Measurements from ENCODE around the gene ZNF175.
A peak's percentile ranks its signal among the peaks of the same experiment; 100 is the strongest.

ZNF175 gene

DNA sequence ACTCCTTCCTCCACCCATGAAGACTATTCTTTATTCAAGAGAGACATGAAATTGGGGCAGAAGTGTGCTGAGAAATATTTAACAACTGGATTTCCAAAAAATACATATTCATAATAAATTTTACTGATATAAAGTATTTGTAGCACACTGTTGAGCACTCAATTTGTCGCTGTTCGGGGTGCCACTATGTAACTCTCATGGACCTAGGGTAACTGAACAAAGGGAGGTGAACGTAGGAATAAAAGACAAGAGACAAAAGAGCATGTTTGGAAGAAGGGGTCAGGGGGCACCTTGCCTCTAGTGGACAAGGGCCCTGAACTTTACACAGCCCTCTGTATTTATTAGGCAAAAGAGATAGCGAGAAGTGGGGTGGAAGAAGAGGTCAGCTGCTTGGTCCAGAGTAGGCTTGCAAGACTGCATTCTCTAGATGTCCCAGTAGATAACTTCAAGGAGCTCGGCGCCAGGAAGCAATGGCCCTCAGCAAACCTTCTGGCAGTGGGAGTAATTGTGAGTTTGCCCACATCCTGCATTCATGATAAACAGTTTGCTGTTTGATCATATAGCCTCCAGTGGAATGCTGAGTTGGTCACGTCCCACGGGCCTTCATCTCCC is 4.5 kb upstream of the ZNF175 start:
- peaks cover 38% of the 10 kb centered on the region for H3K4me1 Mint-ChIP-seq
- H3K4me3 Mint-ChIP-seq = no peak overlapping the region
- H3K36me3 Mint-ChIP-seq = no peaks in the 10 kb centered on the region
- H3K27ac Mint-ChIP-seq = no peak overlapping the region
- no peak for ATAC-seq
- H3K27me3 Mint-ChIP-seq = no peaks in the 10 kb centered on the region
- H3K9me3 Mint-ChIP-seq = no peaks in the 10 kb centered on the region

DNA sequence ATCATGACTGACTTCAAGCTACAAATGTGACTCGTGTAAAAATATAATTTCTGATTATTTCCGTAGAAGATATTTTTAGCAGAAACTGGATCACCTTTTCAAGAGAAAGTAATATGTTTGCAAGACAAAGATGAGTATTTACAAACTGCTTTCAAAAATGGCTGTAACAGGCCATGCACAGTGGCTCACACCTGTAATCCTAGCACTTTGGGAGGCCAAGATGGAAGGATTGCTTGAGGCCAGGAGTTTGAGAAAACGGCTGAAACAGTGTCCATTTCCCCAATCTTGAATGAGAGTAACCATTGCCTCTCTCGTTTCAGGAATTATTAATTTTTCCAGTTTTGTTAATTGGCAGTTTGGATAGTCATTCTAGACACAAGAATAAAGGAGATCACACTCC is 3.5 kb upstream of the ZNF175 start:
- H3K27ac Mint-ChIP-seq = no peak overlapping the region
- no peaks in the 10 kb centered on the region for H3K27me3 Mint-ChIP-seq
- no peak overlapping the region for H3K4me3 Mint-ChIP-seq
- H3K9me3 Mint-ChIP-seq = no peaks in the 10 kb centered on the region
- no peaks in the 10 kb centered on the region for H3K36me3 Mint-ChIP-seq
- H3K4me1 Mint-ChIP-seq = peaks cover 48% of the 10 kb centered on the region
- no peak for ATAC-seq

DNA sequence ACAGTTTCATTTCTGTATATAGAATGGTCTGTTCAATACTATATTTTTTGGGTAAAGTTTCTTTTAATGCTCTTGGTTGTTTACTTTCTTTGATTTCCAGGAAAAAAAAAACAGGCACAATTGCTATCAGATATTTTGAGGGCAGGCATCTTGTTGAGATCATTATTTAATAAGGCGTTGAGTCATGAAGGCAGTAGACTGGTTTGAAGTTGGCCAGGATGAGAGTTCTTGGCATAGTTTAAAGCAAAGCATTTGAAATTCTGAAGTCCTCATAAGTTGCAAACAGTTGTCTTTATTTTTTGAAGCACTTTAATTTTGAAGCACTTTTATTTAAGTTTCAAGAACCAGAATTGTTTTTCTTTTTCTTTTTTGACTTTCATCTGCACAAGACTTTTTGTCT is 2.6 kb upstream of the ZNF175 start:
- H3K27ac Mint-ChIP-seq = no peak overlapping the region
- H3K4me3 Mint-ChIP-seq = no peak overlapping the region
- H3K4me1 Mint-ChIP-seq = peaks cover 54% of the 10 kb centered on the region
- no peaks in the 10 kb centered on the region for H3K27me3 Mint-ChIP-seq
- peaks cover 4% of the 10 kb centered on the region for H3K36me3 Mint-ChIP-seq
- H3K9me3 Mint-ChIP-seq = no peaks in the 10 kb centered on the region
- no peak for ATAC-seq

DNA sequence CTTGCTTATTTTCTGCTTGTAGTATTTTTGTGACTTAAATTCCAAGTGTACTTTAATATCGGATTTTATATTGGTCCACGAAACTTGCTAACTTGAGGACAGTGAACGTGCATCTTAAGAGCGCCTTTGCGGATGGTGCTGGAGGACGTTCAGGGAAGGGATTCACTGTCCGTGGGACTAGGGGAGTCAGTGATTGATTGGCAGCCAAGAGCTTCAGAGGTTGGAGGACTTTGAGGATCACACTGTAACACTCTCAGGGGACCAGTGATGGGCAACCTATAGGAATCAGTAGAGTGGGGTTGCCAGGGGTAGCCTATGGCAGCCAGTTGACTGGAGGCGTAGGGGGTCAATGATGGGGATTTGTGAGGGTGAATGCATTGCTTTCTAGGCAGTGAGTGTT is 516 bp downstream of the ZNF175 start:
- peak overlapping the region; percentile 87 for H3K27ac Mint-ChIP-seq
- no peaks in the 10 kb centered on the region for H3K9me3 Mint-ChIP-seq
- H3K27me3 Mint-ChIP-seq = no peaks in the 10 kb centered on the region
- H3K4me1 Mint-ChIP-seq = peaks cover 34% of the 10 kb centered on the region
- peaks cover 16% of the 10 kb centered on the region for H3K36me3 Mint-ChIP-seq
- H3K4me3 Mint-ChIP-seq = peak overlapping the region; percentile 99
- ATAC-seq = no peak

DNA sequence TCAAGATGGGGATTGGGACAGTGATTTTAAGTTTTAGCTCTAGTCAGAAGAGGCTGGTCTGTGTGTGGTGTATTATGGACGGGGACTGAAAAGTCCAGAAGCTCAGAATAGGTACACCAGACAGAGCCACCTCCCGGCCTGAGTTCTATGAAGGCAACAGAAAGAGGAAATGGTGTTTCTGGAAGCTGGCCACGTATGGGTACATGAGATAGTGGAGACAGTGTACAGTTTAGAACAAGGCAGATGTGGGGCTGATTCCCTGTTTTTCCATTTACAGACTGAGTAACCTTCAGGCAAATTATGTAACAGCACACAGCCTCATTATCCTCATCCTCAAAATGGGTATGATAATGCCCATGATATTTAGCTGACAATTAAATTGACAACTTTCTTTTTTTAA is 1.3 kb downstream of the ZNF175 start:
- peak; percentile 58 for ATAC-seq
- H3K27ac Mint-ChIP-seq = peak overlapping the region; percentile 87

DNA sequence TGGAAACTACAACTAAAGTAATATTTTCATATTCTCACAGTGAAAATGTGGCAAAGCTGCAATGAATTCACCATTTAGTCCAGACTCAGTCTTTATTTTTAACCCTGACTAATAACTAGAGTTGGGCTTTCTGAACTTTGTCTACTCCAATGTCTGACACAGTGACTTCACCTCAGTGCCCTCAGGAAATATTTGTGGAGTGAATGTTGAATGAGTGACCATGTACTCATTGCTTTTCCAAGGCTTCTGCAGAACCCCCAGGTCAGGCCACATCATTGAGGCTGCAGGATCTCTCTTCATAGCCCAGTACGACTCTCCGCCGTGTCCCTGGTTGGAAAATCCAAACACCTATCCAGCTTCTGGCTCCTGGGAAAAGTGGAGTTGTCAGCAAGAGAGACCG is 1.8 kb downstream of the ZNF175 start:
- H3K4me1 Mint-ChIP-seq = peaks cover 42% of the 10 kb centered on the region
- H3K36me3 Mint-ChIP-seq = peaks cover 29% of the 10 kb centered on the region
- H3K27ac Mint-ChIP-seq = no peak overlapping the region
- H3K27me3 Mint-ChIP-seq = no peaks in the 10 kb centered on the region
- H3K4me3 Mint-ChIP-seq = no peak overlapping the region
- H3K9me3 Mint-ChIP-seq = no peaks in the 10 kb centered on the region
- no peak for ATAC-seq

More for the DNA sequence above, 1.3 kb downstream of the ZNF175 start:
- peak overlapping the region; percentile 99 for H3K4me3 Mint-ChIP-seq
- peaks cover 42% of the 10 kb centered on the region for H3K4me1 Mint-ChIP-seq
- H3K27me3 Mint-ChIP-seq = no peaks in the 10 kb centered on the region
- peaks cover 24% of the 10 kb centered on the region for H3K36me3 Mint-ChIP-seq
- no peaks in the 10 kb centered on the region for H3K9me3 Mint-ChIP-seq

DNA sequence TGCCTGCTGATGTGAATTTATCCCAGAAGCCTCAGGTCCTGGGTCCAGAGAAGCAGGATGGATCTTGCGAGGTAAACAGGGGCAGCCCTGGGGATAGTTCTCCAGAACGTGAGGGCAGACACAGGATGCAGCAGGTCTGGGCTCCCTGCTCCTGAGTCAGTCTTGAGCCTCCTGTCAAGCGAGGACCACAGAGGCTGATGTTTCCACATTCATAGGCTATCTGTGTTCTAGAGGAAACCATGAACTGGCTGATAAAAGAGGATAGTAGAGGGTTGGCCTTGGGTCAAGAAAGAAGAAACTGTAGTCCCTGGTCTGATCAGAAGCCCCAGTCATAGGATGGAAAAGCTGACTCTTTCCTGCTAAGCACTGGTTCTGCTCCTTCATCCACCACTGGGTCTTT is 2.2 kb downstream of the ZNF175 start:
- peaks cover 33% of the 10 kb centered on the region for H3K36me3 Mint-ChIP-seq
- no peaks in the 10 kb centered on the region for H3K27me3 Mint-ChIP-seq
- peaks cover 42% of the 10 kb centered on the region for H3K4me1 Mint-ChIP-seq
- no peak overlapping the region for H3K4me3 Mint-ChIP-seq
- no peak for ATAC-seq
- H3K27ac Mint-ChIP-seq = no peak overlapping the region
- no peaks in the 10 kb centered on the region for H3K9me3 Mint-ChIP-seq

DNA sequence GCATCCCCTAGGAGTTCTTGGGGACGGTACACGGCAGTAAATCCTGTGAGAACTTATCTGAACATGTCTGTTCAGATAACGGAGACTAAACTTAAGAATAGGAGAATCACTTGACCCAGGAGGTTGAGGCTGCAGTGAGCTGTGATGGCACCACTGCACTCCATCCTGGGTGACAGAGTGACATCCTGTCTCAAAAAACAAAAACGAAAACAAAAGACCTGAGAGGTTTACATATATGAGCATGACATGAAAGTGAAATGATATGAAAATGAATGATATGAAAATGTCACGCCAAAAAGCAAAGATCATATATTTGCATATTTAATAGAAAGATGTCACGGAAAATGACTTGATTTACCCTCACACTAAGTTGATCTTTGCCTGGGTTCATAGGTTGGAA is 5.8 kb downstream of the ZNF175 start:
- Mint-ChIP-seq H3K36me3 (peaks cover 54% of the 10 kb centered on the region), H3K27ac (no peak overlapping the region), H3K4me1 (peaks cover 26% of the 10 kb centered on the region), H3K4me3 (no peak overlapping the region), H3K27me3 (no peaks in the 10 kb centered on the region), H3K9me3 (no peaks in the 10 kb centered on the region)
- no peak for ATAC-seq

DNA sequence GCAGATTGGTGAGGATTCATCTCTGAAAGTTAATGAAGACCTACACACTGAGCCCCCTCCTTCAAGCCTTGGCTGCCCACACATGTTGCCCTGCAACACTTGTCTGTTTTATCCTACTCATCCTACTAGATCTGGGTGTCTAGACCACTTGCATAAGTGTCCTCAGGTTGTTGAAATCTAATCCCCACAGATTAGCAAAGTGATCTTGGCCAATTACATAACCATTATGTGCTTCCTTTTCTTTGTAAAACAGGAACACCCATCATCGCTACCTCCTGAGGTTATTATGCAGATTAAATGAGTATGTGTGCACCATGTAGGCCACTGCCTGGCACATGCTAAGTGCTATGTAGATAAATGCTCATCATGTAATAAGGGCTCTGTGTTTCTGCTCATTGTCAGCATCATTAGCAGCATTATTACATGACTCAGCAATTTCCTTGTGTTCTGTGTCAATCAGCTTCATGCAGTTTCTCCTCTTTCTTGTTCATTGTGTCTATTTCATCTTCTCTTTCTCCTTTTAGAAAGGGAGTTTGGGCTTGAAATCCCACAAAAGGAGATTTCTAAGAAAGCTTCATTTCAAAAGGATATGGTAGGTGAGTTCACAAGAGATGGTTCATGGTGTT is 15.1 kb downstream of the ZNF175 start:
- Mint-ChIP-seq H3K27ac (no peak overlapping the region), H3K9me3 (peaks cover 16% of the 10 kb centered on the region), H3K4me1 (no peaks in the 10 kb centered on the region), H3K36me3 (peaks cover 86% of the 10 kb centered on the region), H3K4me3 (no peak overlapping the region), H3K27me3 (no peaks in the 10 kb centered on the region)
- ATAC-seq = no peak

DNA sequence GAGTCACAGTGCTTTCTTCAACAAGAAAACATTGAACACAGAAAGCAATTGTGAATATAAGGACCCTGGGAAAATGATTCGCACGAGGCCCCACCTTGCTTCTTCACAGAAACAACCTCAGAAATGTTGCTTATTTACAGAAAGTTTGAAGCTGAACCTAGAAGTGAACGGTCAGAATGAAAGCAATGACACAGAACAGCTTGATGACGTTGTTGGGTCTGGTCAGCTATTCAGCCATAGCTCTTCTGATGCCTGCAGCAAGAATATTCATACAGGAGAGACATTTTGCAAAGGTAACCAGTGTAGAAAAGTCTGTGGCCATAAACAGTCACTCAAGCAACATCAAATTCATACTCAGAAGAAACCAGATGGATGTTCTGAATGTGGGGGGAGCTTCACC is 15.7 kb downstream of the ZNF175 start:
- H3K4me3 Mint-ChIP-seq = no peak overlapping the region
- H3K36me3 Mint-ChIP-seq = peaks cover 80% of the 10 kb centered on the region
- no peaks in the 10 kb centered on the region for H3K27me3 Mint-ChIP-seq
- H3K27ac Mint-ChIP-seq = no peak overlapping the region
- peaks cover 16% of the 10 kb centered on the region for H3K9me3 Mint-ChIP-seq
- H3K4me1 Mint-ChIP-seq = no peaks in the 10 kb centered on the region
- no peak for ATAC-seq

DNA sequence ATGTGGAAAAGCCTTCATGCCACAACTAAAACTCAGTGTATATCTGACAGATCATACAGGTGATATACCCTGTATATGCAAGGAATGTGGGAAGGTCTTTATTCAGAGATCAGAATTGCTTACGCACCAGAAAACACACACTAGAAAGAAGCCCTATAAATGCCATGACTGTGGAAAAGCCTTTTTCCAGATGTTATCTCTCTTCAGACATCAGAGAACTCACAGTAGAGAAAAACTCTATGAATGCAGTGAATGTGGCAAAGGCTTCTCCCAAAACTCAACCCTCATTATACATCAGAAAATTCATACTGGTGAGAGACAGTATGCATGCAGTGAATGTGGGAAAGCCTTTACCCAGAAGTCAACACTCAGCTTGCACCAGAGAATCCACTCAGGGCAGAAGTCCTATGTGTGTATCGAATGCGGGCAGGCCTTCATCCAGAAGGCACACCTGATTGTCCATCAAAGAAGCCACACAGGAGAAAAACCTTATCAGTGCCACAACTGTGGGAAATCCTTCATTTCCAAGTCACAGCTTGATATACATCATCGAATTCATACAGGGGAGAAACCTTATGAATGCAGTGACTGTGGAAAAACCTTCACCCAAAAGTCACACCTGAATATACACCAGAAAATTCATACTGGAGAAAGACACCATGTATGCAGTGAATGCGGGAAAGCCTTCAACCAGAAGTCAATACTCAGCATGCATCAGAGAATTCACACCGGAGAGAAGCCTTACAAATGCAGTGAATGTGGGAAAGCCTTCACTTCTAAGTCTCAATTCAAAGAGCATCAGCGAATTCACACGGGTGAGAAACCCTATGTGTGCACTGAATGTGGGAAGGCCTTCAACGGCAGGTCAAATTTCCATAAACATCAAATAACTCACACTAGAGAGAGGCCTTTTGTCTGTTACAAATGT is 16.4 kb downstream of the ZNF175 start:
- no peak for ATAC-seq
- Mint-ChIP-seq H3K4me3 (no peak overlapping the region), H3K4me1 (peaks cover 4% of the 10 kb centered on the region), H3K27me3 (no peaks in the 10 kb centered on the region), H3K27ac (no peak overlapping the region), H3K9me3 (peaks cover 16% of the 10 kb centered on the region), H3K36me3 (peaks cover 73% of the 10 kb centered on the region)

DNA sequence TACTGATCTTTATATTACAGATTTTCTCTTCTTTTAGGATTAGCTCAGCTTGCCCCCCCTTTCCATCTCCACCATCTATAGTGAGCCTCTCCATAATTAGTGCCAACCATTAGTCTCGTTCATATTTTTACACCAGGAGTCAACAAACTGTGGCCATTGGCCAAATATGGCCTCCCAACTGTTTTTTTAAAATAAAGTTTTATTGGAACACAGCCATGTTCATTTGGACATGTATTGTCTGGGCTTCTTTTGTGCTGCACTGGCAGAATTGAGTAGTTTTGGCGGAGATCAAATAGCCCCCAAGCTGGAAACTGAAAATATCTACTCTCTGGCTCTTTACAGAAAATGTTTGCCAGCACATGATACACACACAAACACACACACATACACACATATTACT is 18.4 kb downstream of the ZNF175 start:
- no peak for ATAC-seq
- peaks cover 12% of the 10 kb centered on the region for H3K9me3 Mint-ChIP-seq
- peaks cover 24% of the 10 kb centered on the region for H3K4me1 Mint-ChIP-seq
- no peak overlapping the region for H3K4me3 Mint-ChIP-seq
- peaks cover 53% of the 10 kb centered on the region for H3K36me3 Mint-ChIP-seq
- H3K27me3 Mint-ChIP-seq = no peaks in the 10 kb centered on the region
- H3K27ac Mint-ChIP-seq = no peak overlapping the region

DNA sequence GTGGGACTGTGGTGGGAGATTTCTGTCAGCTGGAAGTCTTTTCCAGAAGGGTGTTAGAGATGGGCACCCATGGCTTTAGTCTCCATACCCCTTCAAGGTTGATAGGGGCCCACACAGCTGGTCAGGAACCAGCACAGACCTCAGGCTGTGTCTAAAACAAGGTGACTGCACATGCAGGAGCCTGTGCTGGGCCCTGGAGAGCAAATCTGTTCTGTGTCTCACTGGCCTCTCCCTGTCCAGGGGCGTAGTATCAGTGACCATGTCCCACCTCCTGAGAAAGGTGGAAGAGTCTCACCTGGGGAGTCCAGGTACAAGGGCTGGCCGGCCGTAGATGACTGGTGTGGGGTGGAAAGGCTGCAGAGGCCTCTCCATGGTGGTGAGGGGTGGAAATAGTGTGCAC is 19.4 kb downstream of the ZNF175 start:
- no peak overlapping the region for H3K27ac Mint-ChIP-seq
- H3K4me3 Mint-ChIP-seq = no peak overlapping the region
- no peaks in the 10 kb centered on the region for H3K27me3 Mint-ChIP-seq
- no peak for ATAC-seq
- H3K9me3 Mint-ChIP-seq = peaks cover 8% of the 10 kb centered on the region
- H3K36me3 Mint-ChIP-seq = peaks cover 44% of the 10 kb centered on the region
- peaks cover 32% of the 10 kb centered on the region for H3K4me1 Mint-ChIP-seq

DNA sequence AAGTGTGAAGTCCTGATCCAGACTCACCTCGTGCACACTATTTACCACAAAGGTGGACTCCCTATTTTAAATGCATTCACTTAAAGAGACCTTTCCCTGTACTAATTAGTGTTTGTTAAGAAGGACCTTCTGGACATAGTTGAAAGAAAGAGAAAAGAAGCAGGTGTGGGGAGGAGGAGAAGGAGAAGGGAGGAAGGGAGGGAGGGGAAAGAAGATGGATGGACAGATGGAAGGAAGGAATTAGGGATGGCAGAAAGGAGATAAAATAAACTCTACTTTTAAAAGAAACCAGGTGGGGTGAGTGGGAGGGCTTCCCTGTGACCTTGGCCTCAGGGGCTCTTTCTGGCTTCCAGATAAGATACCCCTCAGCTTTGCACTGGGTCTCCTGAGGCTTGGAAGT is 21.4 kb downstream of the ZNF175 start:
- Mint-ChIP-seq H3K27ac (no peak overlapping the region), H3K27me3 (no peaks in the 10 kb centered on the region), H3K4me3 (peak overlapping the region; percentile 11), H3K36me3 (peaks cover 23% of the 10 kb centered on the region), H3K9me3 (peaks cover 2% of the 10 kb centered on the region), H3K4me1 (peaks cover 42% of the 10 kb centered on the region)
- ATAC-seq = no peak

DNA sequence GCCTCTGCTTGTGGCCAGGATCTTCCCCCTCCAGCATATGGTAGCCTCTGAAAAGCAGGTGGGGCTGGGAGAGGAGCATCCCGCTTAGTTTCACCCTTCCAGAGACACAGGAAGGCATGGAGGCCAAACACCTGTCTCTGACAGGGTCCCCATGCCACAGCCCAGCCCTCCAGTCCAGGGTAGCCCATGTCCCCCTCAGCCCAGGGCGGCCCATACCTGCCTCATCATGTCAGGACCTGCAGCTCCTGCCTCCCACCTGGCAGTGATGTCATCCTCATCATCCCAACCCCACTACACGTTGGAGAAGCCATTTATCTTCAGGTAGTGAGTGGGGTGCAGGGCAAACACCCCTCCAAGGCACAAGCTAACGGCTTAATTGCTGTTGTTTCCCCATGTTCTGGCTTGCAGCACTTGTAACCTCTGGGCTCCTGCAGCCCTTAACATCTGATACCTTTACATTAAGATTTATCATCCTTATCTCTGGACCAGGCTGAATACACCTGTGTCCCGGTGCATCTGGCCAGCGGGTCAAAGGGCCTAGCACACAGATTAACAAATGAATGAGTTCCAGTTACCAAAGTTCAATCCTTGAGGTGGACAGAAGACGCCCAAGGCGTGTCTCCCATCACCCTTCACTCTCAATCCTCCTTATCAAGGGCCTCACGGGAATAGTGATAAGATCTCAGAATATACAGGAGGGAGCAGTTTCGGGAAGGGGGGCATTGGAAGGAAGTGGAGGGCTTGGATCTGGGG is 22.2 kb downstream of the ZNF175 start:
- no peak for ATAC-seq
- Mint-ChIP-seq H3K27ac (peak overlapping the region; percentile 84), H3K27me3 (no peaks in the 10 kb centered on the region)

More for the DNA sequence above, 22.2 kb downstream of the ZNF175 start:
- peaks cover 42% of the 10 kb centered on the region for H3K4me1 Mint-ChIP-seq
- no peaks in the 10 kb centered on the region for H3K9me3 Mint-ChIP-seq
- peaks cover 15% of the 10 kb centered on the region for H3K36me3 Mint-ChIP-seq
- peak overlapping the region; percentile 92 for H3K4me3 Mint-ChIP-seq
